HepG2 (cell line): Measurements from ENCODE around the gene LRRC25. TPM values are rescaled to one million over a fixed set of nuclear protein-coding genes. Genes with fewer than 3 reads are reported as not detected.
A peak's percentile ranks its signal among the peaks of the same experiment; 100 is the strongest.

Source experiments
- ATAC-seq: fragments of 200-7000 bp; cut with Tn5 transposase; 3 replicates; pipeline ENCODE4 v1.9.1; 2020; ENCODE audit warnings: mild to moderate bottlenecking, moderate library complexity
- BruUV-seq: library from RNA; stranded (reverse); fragments of 400-500 nt; replicated peaks from 2 replicates; lab custom pipeline; 2021; lab: Mats Ljungman, UMichigan
- CTCF ChIA-PET: fragments of 300-600 bp; formaldehyde crosslinking; extraction: SDS; loops from one replicate; lab custom pipeline; 2021; ENCODE audit warnings: low total read pairs, inconsistent platforms, low intra/inter-chr PET ratio; lab: Yijun Ruan, JAX
- POLR2A ChIA-PET: fragments of 350-600 bp; sonication (Branson Sonifier 250); formaldehyde crosslinking; loops from one replicate; lab custom pipeline; 2020; ENCODE audit warnings: antibody characterized with exemption, inconsistent platforms; lab: Yijun Ruan, JAX
- DNase-seq: peaks from one replicate; pipeline ENCODE4 v3.0.0-alpha.2; 2015; ENCODE audit warnings: low spot score
- FAIRE-seq: peaks from 3 replicates; lab custom pipeline; 2011; peaks lifted over from hg19 to GRCh38; lab: Jason Lieb, UNC
- H2AFZ ChIP-seq: one replicate; pipeline ENCODE4 v1.6.1; 2011; ENCODE audit warnings: low read length, inconsistent platforms
- H3K27ac ChIP-seq: fragments of 300-600 bp; 3 replicates; pipeline ENCODE4 v1.8.0; 2011; ENCODE audit warnings: mixed run types, mild to moderate bottlenecking, mixed read lengths, low read length, inconsistent platforms; ENCODE audit not compliant: insufficient read depth; ENCODE audit errors: extremely low read length
- H3K27me3 ChIP-seq, 2 experiments: fragments of 200-600 bp in 1 of 2; 2 replicates in 1 of 2; 3 replicates in 1 of 2; pipeline versions ENCODE4 v1.6.0 to v1.8.0; 2011; ENCODE audit warnings: low read length in 2 of 2, mild to moderate bottlenecking in 2 of 2, moderate library complexity in 2 of 2, inconsistent platforms in 1 of 2; ENCODE audit not compliant: insufficient read depth in 2 of 2, control insufficient read depth in 1 of 2
- H3K36me3 ChIP-seq, 2 experiments: fragments of 200-600 bp in 1 of 2; replicated peaks in 1 of 2; 2 replicates in 1 of 2; 3 replicates in 1 of 2; pipeline versions ENCODE4 v1.5.1 to v1.8.0; 2011; ENCODE audit warnings: low read length in 2 of 2, inconsistent platforms in 1 of 2; ENCODE audit not compliant: insufficient read depth in 2 of 2, control insufficient read depth in 1 of 2
- H3K4me1 ChIP-seq: 2 replicates; pipeline ENCODE4 v1.5.1; 2012; ENCODE audit warnings: low read length, inconsistent platforms; ENCODE audit not compliant: insufficient read depth
- H3K4me2 ChIP-seq: 2 replicates; pipeline ENCODE4 v1.6.0; 2011; ENCODE audit warnings: low read depth, low read length, inconsistent platforms
- H3K4me3 ChIP-seq, 3 experiments: fragments of 200-600 bp in 1 of 3; sonication (generic), shearing (Covaris generic) in 1 of 3; replicated peaks in 1 of 3; 2 replicates each; pipeline ENCODE4 v1.5.1; 2011 to 2016; ENCODE audit warnings: low read length in 3 of 3, inconsistent platforms in 2 of 3, low read depth in 2 of 3, mild to moderate bottlenecking in 2 of 3, control low read depth in 1 of 3, mixed read lengths in 1 of 3; ENCODE audit not compliant: insufficient read depth in 1 of 3
- H3K79me2 ChIP-seq: one replicate; pipeline ENCODE4 v1.6.1; 2011; ENCODE audit warnings: low read length, inconsistent platforms; ENCODE audit not compliant: insufficient read depth
- H3K9ac ChIP-seq: 2 replicates; pipeline ENCODE4 v1.6.0; 2011; ENCODE audit warnings: mild to moderate bottlenecking, low read depth, low read length, inconsistent platforms; ENCODE audit not compliant: insufficient read depth
- H3K9me3 ChIP-seq: 2 replicates; pipeline ENCODE4 v1.5.1; 2012; ENCODE audit warnings: mild to moderate bottlenecking, low read length
- H4K20me1 ChIP-seq: 2 replicates; pipeline ENCODE4 v1.6.0; 2011; ENCODE audit warnings: inconsistent platforms, mild to moderate bottlenecking, low read length, moderate library complexity; ENCODE audit not compliant: insufficient read depth
- BRCA1 ChIP-seq: sonication (generic); formaldehyde crosslinking; IDR thresholded peaks from 2 replicates; pipeline ENCODE4 v1.4.0; 2020; ENCODE audit warnings: missing genetic modification reagents
- PHF21A ChIP-seq: sonication (generic); formaldehyde crosslinking; IDR thresholded peaks from 2 replicates; pipeline ENCODE4 v1.5.0; 2020; ENCODE audit warnings: mild to moderate bottlenecking, missing genetic modification reagents
- PTBP1 ChIP-seq: fragments of 200-400 bp; formaldehyde crosslinking; IDR thresholded peaks from 2 replicates; pipeline ENCODE4 v1.6.1; 2018; ENCODE audit warnings: low read length, low read depth; ENCODE audit not compliant: poor library complexity, severe bottlenecking
- RAD21 ChIP-seq: fragments of 450-650 bp; formaldehyde crosslinking; IDR thresholded peaks from 2 replicates; pipeline ENCODE4 v1.5.0; 2020; ENCODE audit warnings: mild to moderate bottlenecking
- SMC3 ChIP-seq: IDR thresholded peaks from 2 replicates; pipeline ENCODE4 v1.6.1; 2011; ENCODE audit warnings: low read length, improper control_type of control experiment
- STAG1 ChIP-seq: sonication (generic); formaldehyde crosslinking; IDR thresholded peaks from 2 replicates; pipeline ENCODE4 v1.4.0; 2020; ENCODE audit warnings: missing genetic modification reagents
- THAP9 ChIP-seq: sonication (generic); formaldehyde crosslinking; IDR thresholded peaks from 2 replicates; pipeline ENCODE4; 2020; ENCODE audit warnings: missing genetic modification reagents, mild to moderate bottlenecking, borderline replicate concordance
- YEATS2 ChIP-seq: sonication (generic); formaldehyde crosslinking; IDR thresholded peaks from 2 replicates; pipeline ENCODE4 v1.4.0; 2020; ENCODE audit warnings: missing genetic modification reagents, borderline replicate concordance
- ZBTB7A ChIP-seq: sonication (generic); formaldehyde crosslinking; IDR thresholded peaks from 2 replicates; pipeline ENCODE4 v1.8.0; 2022; ENCODE audit warnings: mild to moderate bottlenecking, missing genetic modification reagents
- ZGPAT ChIP-seq: IDR thresholded peaks from 2 replicates; pipeline ENCODE4 v1.6.1; 2016; ENCODE audit warnings: mild to moderate bottlenecking
- ZHX1 ChIP-seq: sonication (generic); formaldehyde crosslinking; IDR thresholded peaks from 2 replicates; pipeline ENCODE4 v1.8.1; 2022; ENCODE audit warnings: low read depth, mild to moderate bottlenecking, missing genetic modification reagents
- ZNF678 ChIP-seq: sonication (generic); formaldehyde crosslinking; IDR thresholded peaks from 2 replicates; pipeline ENCODE4 v1.4.0; 2020; ENCODE audit warnings: mild to moderate bottlenecking, missing genetic modification reagents
- ZNF770 ChIP-seq: sonication (generic); formaldehyde crosslinking; IDR thresholded peaks from 2 replicates; pipeline ENCODE4 v1.5.0; 2020; ENCODE audit warnings: mild to moderate bottlenecking, missing genetic modification reagents
- WGBS: methylation state at CpG from one replicate; pipeline ENCODE4 v1.1.6; 2017; ENCODE audit warnings: low lambda C conversion rate; 5-methylcytosine and 5-hydroxymethylcytosine counted together
- in situ Hi-C: cut with HindIII; loops from 2 replicates; pipeline ENCODE4 v1.10.0; 2017; ENCODE audit warnings: low pct_unique_long_range_greater_than_20kb; ENCODE audit not compliant: extremely low pct_ligation_motif_present
- intact Hi-C: fragments of 100-400 bp; cut with micrococcal nuclease; formaldehyde crosslinking; loops from one replicate; pipeline ENCODE4 v1.10.0; 2022; ENCODE audit not compliant: unreplicated experiment
- polyA plus RNA-seq, 8 experiments: library from polyadenylated mRNA; depleted of rRNA in 3 of 8; stranded (reverse) in 7 of 8; unstranded in 1 of 8; fragments of >200 nt; fragmentation: Illumina TruSeq in 4 of 8; extraction: Trizol in 4 of 8; gene quantifications; 2 replicates each; pipeline versions ENCODE4 v1.2.1 to v1.2.3, GENCODE V29; 2011 to 2016; ENCODE audit warnings: low read depth in 4 of 8, missing spikeins in 1 of 8, mixed read lengths in 1 of 8; ENCODE audit not compliant: insufficient read depth in 1 of 8
- total RNA-seq, 5 experiments: library from RNA; depleted of rRNA; stranded (reverse); fragments of >200 nt; fragmentation: Illumina TruSeq; extraction: Trizol; gene quantifications; 2 replicates each; pipeline ENCODE4 v1.2.3, GENCODE V29; 2016; ENCODE audit warnings: low read depth in 1 of 5

Gene LRRC25
- total and polyA plus RNA-seq, 2 of the 13 experiments (the other 11 are each of a cell fraction or from before 2014, with no cell fraction given): 0.13 to 0.53 TPM

GRCh38 chr19:18412610-18413239 lies 15.3 kb upstream of the LRRC25 start (continued):
- TF ChIP-seq ZNF678 (CRISPR knock-in tag) (no peak), YEATS2 (no peak), ZNF770 (CRISPR knock-in tag) (peak; percentile 33; the same call in 1 of the 2 replicates)

- Histone ChIP-seq H4K20me1 (no peaks in the 10 kb centered on the region), H2AFZ (no peak overlapping the region), H3K9me3 (no peaks in the 10 kb centered on the region), H3K4me1 (peaks cover 38% of the 10 kb centered on the region), H3K36me3 (no peaks in the 10 kb centered on the region), H3K4me2 (no peak overlapping the region), H3K9ac (no peak overlapping the region), H3K4me3 (no peak overlapping the region), H3K27me3 (no peaks in the 10 kb centered on the region), H3K79me2 (no peaks in the 10 kb centered on the region), H3K27ac (no peak overlapping the region)
- no peak for FAIRE-seq
- WGBS: 47% methylated on average over 7 of the region's 10 CpGs
- BruUV-seq: no TSS peak
- ATAC-seq: peak; percentile 62
- CTCF ChIA-PET: interaction anchor here (2.3 to 4.4 kb wide), 2 partner anchors 20 to 58 kb away, joined by 8 to 31 read pairs; no protein-coding TSS in a partner anchor
- in situ Hi-C loops (loop anchor here (10.0 kb wide), 1 partner anchor 63 kb away; the partner anchor contains the start of gene PGPEP1), intact Hi-C loops (no loop called here)
- no peak for DNase-seq
- POLR2A ChIA-PET: no interaction called here
- TF ChIP-seq PTBP1: no peak
- TF ChIP-seq BRCA1: no peak
- no peak for TF ChIP-seq ZBTB7A (CRISPR knock-in tag)
- TF ChIP-seq RAD21: peak; percentile 61; the same call in 1 of the 2 replicates
- TF ChIP-seq ZHX1 (CRISPR knock-in tag): no peak
- no peak for TF ChIP-seq PHF21A
- no peak for TF ChIP-seq THAP9 (CRISPR knock-in tag)
- peak; percentile 47; the same call in 1 of the 2 replicates for TF ChIP-seq SMC3
- peak; percentile 66 for TF ChIP-seq STAG1
- no peak for TF ChIP-seq ZGPAT (CRISPR knock-in tag)
Observed at GRCh38 chr19:18408053-18408476, 10.6 kb upstream of the LRRC25 start.
